NCI-H2107 (cell line): Measurements from ENCODE around the gene SLC7A11.
"Not testable (repeated sequence)": the region's sequence is repeated elsewhere in the genome, so short reads cannot be mapped to it uniquely, and the experiment has no call there.

Experiments
- DNase-seq: peaks from one replicate; lab custom pipeline; 2025; lab: John Stamatoyannopoulos, UW

SLC7A11 gene

DNA sequence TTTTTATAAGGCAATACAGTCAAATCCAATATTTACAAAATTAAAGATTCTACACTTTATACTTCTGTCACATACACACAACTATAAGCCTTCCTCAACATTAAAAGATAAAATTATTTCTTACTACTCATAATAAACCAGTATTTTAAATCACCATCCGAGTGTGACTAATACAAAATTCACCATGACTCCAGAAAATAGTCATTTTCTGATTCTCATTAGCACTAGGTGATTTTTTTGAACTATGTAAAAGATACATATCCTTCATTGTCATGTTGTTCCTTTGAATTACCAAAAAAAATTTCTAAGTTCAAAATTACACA is 646 bp upstream of the SLC7A11 start:
- DNase-seq, result no peak

GRCh38 chr4:138241281-138242075 is 671 bp downstream of the SLC7A11 start:
- DNase-seq, result no peak

- no peak for DNase-seq
Observed at GRCh38 chr4:138239491-138239890, 2.7 kb downstream of the SLC7A11 start.

DNA sequence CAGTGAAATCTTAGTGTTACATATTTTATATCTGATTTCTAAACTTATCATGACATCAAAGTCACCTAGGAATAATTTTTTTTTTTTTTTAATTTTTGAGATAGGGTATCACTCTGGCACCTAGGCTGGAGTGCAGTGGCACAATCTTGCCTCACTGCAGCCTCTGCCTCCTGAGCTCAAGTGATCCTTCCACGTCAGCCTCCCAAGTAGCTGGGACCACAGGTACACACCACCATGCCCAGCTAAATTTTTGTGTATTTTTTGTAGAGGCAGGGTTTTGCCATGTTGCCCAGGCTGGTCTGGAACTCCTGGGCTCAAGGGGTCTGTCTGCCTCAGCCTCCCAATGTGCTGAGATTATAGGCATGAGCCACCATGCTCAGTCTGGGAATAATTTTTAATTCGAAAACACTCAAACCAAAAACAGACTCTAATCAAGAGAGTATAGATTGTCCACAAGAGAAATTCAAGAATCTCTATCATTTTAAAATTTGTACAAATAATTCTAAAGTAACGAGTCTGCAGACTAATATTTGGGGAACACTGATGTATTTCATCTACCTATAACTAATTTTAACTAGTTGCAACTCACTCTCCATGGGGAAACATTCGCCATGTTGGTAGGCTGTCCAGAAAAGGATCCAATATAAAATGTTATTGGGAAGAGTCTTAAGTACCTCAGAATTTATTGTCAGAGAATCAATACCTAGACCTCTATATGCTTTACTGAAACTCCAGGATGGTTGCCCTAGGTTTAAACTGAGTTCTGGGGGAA is 3.4 kb downstream of the SLC7A11 start:
- no peak for DNase-seq

GRCh38 chr4:138237132-138237531 is 5.0 kb downstream of the SLC7A11 start:
- not testable (repeated sequence) for DNase-seq

DNA sequence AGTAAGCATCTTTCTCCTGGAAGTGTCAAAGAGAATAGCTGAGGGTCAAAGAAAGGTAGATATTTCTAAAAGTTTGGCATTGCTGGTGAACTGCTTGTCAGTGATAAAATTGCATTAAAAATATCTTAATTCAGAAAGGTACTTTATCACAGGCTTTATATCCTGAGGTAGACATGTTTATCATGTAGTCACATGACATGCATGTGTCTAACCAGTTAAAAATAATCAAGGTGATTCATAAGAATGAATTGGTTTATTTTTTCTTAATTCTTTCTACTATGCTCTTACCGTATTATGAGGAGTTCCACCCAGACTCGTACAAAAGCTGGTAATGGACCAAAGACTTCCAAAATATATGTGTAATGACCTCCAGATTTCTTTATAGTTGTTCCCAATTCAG is 6.1 kb downstream of the SLC7A11 start:
- no peak for DNase-seq

GRCh38 chr4:138235419-138235952 is 6.7 kb downstream of the SLC7A11 start:
- no peak for DNase-seq

- no peak for DNase-seq
Observed at GRCh38 chr4:138234248-138234647, 7.9 kb downstream of the SLC7A11 start.

DNA sequence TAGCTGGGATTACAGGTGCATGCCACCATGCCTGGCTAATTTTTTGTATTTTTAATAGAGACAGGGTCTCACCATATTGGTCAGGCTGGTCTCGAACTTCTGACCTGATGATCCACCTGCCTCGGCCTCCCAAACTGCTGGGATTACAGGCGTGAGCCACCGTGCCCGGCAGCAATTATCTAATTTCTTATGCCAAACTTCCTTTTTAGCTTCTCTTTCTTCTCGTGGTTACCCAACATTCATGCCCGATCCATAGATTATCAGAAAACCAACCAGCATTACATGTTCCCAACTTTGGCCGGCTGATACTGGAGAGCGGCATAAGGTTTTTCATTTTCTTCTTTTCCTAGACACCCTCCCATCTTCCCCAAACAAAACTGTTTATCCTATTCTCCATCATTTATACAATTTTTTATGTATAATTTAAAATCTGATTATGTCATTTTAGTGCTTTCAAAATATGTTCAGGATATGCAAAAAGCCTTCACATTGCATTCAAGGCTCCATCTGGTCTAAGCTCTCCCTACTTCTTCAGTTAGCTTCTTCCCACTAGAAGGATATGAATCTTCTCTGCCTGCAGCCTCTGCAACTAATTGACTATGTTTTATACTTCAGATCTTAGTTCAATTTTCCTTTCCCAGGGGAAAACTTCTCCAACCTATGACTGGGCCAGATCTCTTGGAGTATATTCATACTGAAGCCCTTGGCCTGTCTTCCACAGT is 8.7 kb downstream of the SLC7A11 start:
- no peak for DNase-seq

DNA sequence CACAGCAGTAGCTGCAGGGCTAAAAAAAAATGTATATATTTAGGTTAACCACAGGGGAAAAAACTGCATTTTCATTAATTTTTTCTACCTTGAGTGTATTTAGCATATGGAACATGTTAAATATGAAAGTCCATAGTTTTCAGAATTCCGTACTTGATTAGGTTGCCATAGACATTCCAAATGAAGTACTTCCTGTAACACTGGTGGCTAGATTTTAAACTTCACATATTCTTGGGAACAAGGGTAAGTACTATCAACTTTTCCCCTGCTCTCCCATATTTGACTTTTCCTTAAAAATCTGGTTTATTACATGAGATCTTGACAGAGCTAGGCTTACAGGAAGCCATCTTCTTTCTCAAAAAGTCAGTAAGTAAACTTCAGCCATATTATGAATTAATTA is 9.8 kb downstream of the SLC7A11 start:
- DNase-seq, result no peak

GRCh38 chr4:138230048-138230447 is 12.1 kb downstream of the SLC7A11 start:
- DNase-seq, result no peak

- DNase-seq, result no peak
Observed at GRCh38 chr4:138229160-138229559, 13.0 kb downstream of the SLC7A11 start.

DNA sequence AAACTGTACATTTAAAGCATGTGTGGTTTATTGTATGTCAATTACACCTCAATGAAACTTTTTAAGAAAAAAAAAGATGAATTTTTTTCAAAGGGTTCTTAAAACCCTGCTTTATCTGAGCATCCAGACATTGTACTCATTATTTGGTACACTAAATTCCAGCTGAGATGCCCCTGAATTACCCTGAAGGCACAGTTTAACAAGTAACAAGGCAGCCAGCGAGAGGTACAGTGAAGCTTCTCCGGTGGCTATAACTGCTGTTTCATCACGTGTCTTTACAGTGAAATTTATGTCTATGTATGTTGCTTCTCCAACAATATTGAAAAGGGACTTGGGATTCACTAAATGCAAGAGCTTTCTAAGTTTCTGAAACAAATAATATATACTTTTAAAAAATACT is 15.8 kb downstream of the SLC7A11 start:
- no peak for DNase-seq

DNA sequence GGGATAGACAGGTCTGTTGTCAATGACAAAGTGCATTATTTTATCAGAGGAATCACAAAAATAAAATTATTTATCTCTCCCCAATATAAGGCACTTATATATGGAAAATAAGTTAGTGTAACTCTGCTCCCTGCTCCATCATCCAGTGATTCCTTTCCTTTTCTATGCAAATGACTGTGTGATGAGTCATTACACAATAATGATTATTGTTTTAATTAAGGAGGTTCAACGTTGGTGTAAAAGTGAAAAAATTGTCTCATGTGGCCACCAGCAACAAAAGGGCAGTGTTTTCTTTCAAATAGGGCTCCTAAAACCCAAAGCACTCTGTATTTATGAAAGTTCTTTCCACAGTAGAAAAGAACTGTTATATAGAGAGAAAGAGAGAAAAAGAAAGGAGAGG is 16.7 kb downstream of the SLC7A11 start:
- DNase-seq, result no peak

- DNase-seq, result no peak
Observed at GRCh38 chr4:138224614-138225013, 17.5 kb downstream of the SLC7A11 start.

DNA sequence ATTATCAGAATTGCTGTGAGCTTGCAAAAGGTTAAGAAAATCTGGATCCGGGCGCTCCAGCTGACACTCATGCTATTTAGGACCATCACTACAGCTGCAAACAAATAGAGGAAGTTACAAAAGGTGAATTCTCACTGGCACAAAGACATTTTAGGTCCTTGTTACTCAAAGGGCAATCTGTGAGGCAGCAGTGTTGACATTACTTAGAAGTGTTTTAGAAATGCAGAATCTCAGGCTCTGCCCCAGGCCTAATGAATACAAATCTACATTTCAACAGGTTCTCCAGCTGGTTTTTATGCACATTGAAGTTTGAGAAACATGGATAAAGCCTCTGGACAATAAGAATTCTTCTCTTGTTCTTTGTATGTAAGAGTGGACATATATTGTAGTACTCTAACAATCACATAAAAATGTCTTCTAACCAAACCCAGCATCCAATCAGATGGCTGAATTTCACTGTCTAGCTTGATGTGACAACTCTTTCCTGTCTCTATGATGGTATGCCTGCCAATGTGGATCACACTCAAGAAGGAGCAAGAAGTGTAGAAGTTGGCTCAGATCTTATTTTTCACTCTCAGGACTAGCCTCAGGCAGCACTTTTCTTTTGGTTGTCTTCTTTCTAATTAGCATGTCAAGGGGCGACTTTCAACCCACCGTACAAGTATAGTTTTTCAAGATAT is 18.8 kb downstream of the SLC7A11 start:
- DNase-seq, result no peak

DNA sequence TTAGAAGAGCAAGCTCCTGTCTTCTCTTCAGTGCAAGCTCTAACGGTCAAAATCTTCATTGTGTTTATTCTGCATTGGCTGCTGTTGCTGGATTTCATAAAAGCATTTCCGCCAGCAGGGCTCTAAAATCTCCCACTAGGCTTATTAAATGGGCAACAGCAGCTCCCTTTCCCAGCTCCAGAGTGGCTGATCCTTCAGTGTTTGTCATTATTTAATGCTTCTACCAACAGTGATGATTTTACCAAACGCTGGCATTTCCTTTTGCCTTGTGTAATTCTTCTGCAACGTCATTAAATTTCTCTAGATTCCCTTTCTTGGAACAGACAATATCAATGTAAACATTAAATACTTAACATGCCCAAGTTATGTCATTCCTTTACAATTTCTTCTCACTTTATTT is 20.1 kb downstream of the SLC7A11 start:
- no peak for DNase-seq

- DNase-seq, result no peak
Observed at GRCh38 chr4:138218976-138219375, 23.2 kb downstream of the SLC7A11 start.

- no peak for DNase-seq
Observed at GRCh38 chr4:138217567-138217966, 24.6 kb downstream of the SLC7A11 start.

DNA sequence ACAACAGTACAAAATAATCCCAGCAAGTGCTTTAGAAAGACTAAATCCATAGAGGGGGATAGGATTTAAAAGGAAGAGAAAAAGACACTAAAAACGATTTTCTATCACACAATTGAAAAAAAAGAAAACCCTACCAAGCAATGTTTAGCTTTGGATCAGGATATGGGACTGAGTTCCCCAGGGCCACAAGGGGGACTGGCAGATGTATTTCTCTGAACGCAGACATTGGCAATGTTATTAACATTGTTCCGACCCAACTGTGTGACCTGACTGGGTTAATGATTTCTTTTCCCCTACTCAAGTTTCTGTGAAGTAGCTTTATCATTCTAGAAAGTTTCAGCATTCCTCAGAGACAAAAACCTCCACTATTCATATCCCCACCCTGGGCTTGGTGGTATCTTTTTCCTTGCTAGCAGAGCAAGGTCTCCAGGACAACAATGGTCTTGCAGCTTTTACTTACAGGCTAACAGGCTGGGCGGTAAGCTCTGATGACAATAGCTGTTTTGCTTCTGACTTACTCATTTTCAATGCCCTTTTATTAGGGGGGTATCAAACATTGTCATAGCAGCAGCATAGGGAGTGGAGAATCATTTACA is 25.8 kb downstream of the SLC7A11 start:
- DNase-seq, result no peak

DNA sequence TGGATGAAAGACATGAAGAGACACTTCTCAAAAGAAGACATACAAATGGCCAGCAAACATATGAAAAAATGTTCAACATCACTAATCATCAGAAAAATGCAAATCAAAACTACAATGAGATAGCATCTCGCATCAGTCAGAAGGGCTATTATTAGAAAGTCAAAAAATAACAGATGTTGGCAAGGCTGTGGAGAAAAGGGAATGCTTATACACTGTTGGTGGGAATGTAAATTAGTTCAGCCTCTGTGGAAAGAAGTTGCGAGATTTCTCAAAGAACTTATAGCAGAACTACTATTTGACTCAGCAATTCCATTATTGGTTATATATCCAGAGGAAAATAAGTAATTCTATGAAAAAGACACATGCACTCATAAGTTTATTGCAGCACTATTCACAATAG is 31.6 kb downstream of the SLC7A11 start:
- not testable (repeated sequence) for DNase-seq

DNA sequence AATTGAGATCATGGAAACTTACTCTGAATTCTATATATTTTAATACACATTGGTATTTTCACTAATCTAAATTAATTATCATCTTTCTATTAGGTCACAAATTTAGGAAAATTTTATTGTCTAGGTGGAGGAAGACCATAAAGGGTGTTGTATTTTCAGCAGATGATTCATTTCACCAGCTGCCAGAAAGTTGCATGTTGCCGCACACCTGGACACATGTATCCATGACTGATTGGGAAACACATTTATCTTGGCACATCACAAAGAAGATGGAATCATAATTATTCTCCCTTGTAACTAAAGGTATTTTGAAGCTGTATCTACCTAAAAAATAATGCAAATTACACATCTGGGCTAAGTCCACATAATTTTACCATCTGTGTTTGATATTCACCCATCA is 33.1 kb downstream of the SLC7A11 start:
- DNase-seq, result no peak
